Dedifferentiated amniotic fluid mesenchymal stem cell (primary cell): ENCODE measurements around the gene PGS1.

Experiments used
- DNase-seq: peaks from one replicate; pipeline ENCODE4 v3.0.0-alpha.2; 2016; ENCODE audit errors: extremely low spot score

PGS1 gene

GRCh38 chr17:78473951-78474613 lies 95.6 kb downstream of the PGS1 start:
- DNase-seq = no peak
